GM23338 (cell line): ENCODE results near the gene LEP. TPM values are rescaled to one million over a fixed set of nuclear protein-coding genes. Genes with fewer than 3 reads are reported as not detected.

Experiments
- microRNA-seq: library from miRNA; unstranded; fragments of <30 nt; microRNA quantifications from one replicate; pipeline ENCODE4, GENCODE V29; 2017
- polyA plus RNA-seq: library from polyadenylated mRNA; unstranded; fragments of >200 nt; fragmentation: Nextera tagmentation; extraction: Ambion mirVana; gene quantifications from 2 replicates; pipeline ENCODE4 v1.2.1, GENCODE V29; 2016
- small RNA-seq: library from RNA; depleted of rRNA; stranded (forward); fragments of <200 nt; gene quantifications from one replicate; pipeline ENCODE3, GENCODE V24; 2014; ENCODE audit warnings: low replicate concordance
- total RNA-seq: library from RNA; depleted of rRNA; stranded (reverse); fragments of >200 nt; shearing (Covaris generic); gene quantifications from 2 replicates; pipeline ENCODE4 v1.2.3, GENCODE V29; 2014; rRNA removed
- TF ChIP-seq, protein P1 (sequence below): IDR thresholded peaks from one replicate; pipeline ENCODE4 v1.6.1; 2018; ENCODE audit warnings: antibody characterized with exemption; ENCODE audit not compliant: unreplicated experiment

LEP gene
- total and polyA plus RNA-seq, 2 experiments from 2014 or later: not detected

- TF ChIP-seq, protein P1, sequence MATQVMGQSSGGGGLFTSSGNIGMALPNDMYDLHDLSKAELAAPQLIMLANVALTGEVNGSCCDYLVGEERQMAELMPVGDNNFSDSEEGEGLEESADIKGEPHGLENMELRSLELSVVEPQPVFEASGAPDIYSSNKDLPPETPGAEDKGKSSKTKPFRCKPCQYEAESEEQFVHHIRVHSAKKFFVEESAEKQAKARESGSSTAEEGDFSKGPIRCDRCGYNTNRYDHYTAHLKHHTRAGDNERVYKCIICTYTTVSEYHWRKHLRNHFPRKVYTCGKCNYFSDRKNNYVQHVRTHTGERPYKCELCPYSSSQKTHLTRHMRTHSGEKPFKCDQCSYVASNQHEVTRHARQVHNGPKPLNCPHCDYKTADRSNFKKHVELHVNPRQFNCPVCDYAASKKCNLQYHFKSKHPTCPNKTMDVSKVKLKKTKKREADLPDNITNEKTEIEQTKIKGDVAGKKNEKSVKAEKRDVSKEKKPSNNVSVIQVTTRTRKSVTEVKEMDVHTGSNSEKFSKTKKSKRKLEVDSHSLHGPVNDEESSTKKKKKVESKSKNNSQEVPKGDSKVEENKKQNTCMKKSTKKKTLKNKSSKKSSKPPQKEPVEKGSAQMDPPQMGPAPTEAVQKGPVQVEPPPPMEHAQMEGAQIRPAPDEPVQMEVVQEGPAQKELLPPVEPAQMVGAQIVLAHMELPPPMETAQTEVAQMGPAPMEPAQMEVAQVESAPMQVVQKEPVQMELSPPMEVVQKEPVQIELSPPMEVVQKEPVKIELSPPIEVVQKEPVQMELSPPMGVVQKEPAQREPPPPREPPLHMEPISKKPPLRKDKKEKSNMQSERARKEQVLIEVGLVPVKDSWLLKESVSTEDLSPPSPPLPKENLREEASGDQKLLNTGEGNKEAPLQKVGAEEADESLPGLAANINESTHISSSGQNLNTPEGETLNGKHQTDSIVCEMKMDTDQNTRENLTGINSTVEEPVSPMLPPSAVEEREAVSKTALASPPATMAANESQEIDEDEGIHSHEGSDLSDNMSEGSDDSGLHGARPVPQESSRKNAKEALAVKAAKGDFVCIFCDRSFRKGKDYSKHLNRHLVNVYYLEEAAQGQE: no peak
Measured at GRCh38 chr7:128307061-128307460, 66.0 kb downstream of the LEP start (continued).

Small RNA genes lying within 50 kb of the gene (microRNA-seq; reads per million reads assigned to microRNA genes)
- gene MIR129-1: not detected

Small RNA genes lying within 50 kb of the gene (small RNA-seq; reads per million reads assigned to genes)
- not detected for gene MIR129-1

Other genes starting within 250 kb of the LEP start
- gene LRRC4, start 209.8 kb upstream of the LEP start, total RNA-seq: 3.6 and 5.2 TPM in 2 replicates
- 1.7 and 1.9 TPM in 2 replicates for gene LRRC4, start 209.8 kb upstream of the LEP start, polyA plus RNA-seq
- 24.3 and 29.2 TPM in 2 replicates for gene RBM28, start 102.6 kb downstream of the LEP start, total RNA-seq
- 83.8 and 87.5 TPM in 2 replicates for gene RBM28, start 102.6 kb downstream of the LEP start, polyA plus RNA-seq
- 0.56 and 1.0 TPM in 2 replicates for gene PRRT4, start 120.4 kb downstream of the LEP start, total RNA-seq
- 0.47 and 0.55 TPM in 2 replicates for gene PRRT4, start 120.4 kb downstream of the LEP start, polyA plus RNA-seq
- 35.8 and 48.3 TPM in 2 replicates for gene IMPDH1, start 168.7 kb downstream of the LEP start, total RNA-seq
- 15.3 and 16.4 TPM in 2 replicates for gene IMPDH1, start 168.7 kb downstream of the LEP start, polyA plus RNA-seq
- gene HILPDA, start 214.6 kb downstream of the LEP start, total RNA-seq: 32.4 and 38.5 TPM in 2 replicates
- 57.5 and 70.6 TPM in 2 replicates for gene HILPDA, start 214.6 kb downstream of the LEP start, polyA plus RNA-seq
- 48.3 and 72.0 TPM in 2 replicates for gene METTL2B, start 235.5 kb downstream of the LEP start, total RNA-seq
- gene METTL2B, start 235.5 kb downstream of the LEP start, polyA plus RNA-seq: 21.2 and 24.0 TPM in 2 replicates